Right ventricle myocardium inferior (tissue), 1 donor: Measurements from ENCODE around the gene NUP160. TPM values are rescaled to one million over a fixed set of nuclear protein-coding genes. Genes with fewer than 3 reads are reported as not detected.
"Not testable (repeated sequence)": the region's sequence is repeated elsewhere in the genome, so short reads cannot be mapped to it uniquely, and the experiment has no call there.

Source experiments
- ATAC-seq: fragments of 200-7000 bp; cut with Tn5 transposase; one replicate; pipeline ENCODE4 v1.9.1; 2020; ENCODE audit warnings: mild to moderate bottlenecking, moderate library complexity
- DNase-seq: peaks from one replicate; pipeline ENCODE4 v3.0.0; 2021; ENCODE audit errors: missing footprints
- intact Hi-C: fragments of 100-400 bp; cut with DNase I; formaldehyde crosslinking; loops from one replicate; pipeline ENCODE4 v1.11.0; 2022
- total RNA-seq: library from RNA; stranded (reverse); fragmentation: NEBNext Ultra II Directional; extraction: Animal tissue kit (Norgen Biotek cat#: 25700); gene quantifications from one replicate; pipeline ENCODE4 v1.2.1, GENCODE V29; 2021
- donor health status: DM: no; HTN: yes; CAD: no; lungs with severe emphysema.

The NUP160 gene
- total RNA-seq, 1 donor from 2014 or later, result 15.3 TPM

GRCh38 chr11:47766509-47767227, 81.5 kb downstream of the NUP160 start:
- DNase-seq (peak; percentile 87), ATAC-seq (peak; percentile 27)
- intact Hi-C loops, result loop anchor here (2.0 to 5.0 kb wide), 2 partner anchors 26 to 81 kb away; partner anchors contain the start of gene NUP160

GRCh38 chr11:47765086-47765485, 83.1 kb downstream of the NUP160 start:
- intact Hi-C loops, result loop anchor here (5.0 kb wide), 1 partner anchor 82 kb away; the partner anchor contains the start of gene NUP160
- ATAC-seq (no peak), DNase-seq (no peak)

- peak; percentile 43 for ATAC-seq
- intact Hi-C loops, result loop anchor here (10.0 kb wide), 1 partner anchor 124 kb away; no protein-coding TSS in a partner anchor
- not testable (repeated sequence) for DNase-seq
These were observed 88.9 kb downstream of the NUP160 start for GRCh38 chr11:47759291-47759690.

GRCh38 chr11:47756208-47756607, 91.9 kb downstream of the NUP160 start:
- intact Hi-C loops, result loop anchor here (10.0 kb wide), 1 partner anchor 121 kb away; no protein-coding TSS in a partner anchor
- ATAC-seq (no peak), DNase-seq (no peak)

- DNase-seq (no peak), ATAC-seq (no peak)
- intact Hi-C loops, result loop anchor here (10.0 kb wide), 1 partner anchor 116 kb away; no protein-coding TSS in a partner anchor
These were observed 97.4 kb downstream of the NUP160 start for GRCh38 chr11:47750725-47751124.

- DNase-seq, intact Hi-C loops, ATAC-seq: not testable (repeated sequence)
These were observed 105.7 kb downstream of the NUP160 start for GRCh38 chr11:47742494-47742893.

GRCh38 chr11:47737817-47738216, 110.3 kb downstream of the NUP160 start:
- ATAC-seq, intact Hi-C loops, DNase-seq: not testable (repeated sequence)

- no peak for ATAC-seq
- no peak for DNase-seq
- intact Hi-C loops, result no loop called here
These were observed 115.9 kb downstream of the NUP160 start for GRCh38 chr11:47732271-47732670.

GRCh38 chr11:47731475-47731874, 116.7 kb downstream of the NUP160 start:
- intact Hi-C loops, result no loop called here
- DNase-seq (no peak), ATAC-seq (no peak)

Other genes with a start within 250 kb of the NUP160 start
- gene MTCH2, start 205.8 kb downstream of the NUP160 start, total RNA-seq, result 103 TPM
- 0.14 TPM for gene AGBL2, start 133.0 kb downstream of the NUP160 start, total RNA-seq
- gene FNBP4, start 81.0 kb downstream of the NUP160 start, total RNA-seq, result 36.5 TPM
- gene PTPRJ, start 132.2 kb upstream of the NUP160 start, total RNA-seq, result 7.2 TPM